Lower lobe of right lung (tissue), 2 donors: ENCODE data around the gene TREML4. TPM values are rescaled to one million over a fixed set of nuclear protein-coding genes. Genes with fewer than 3 reads are reported as not detected.

Experiments used
- ATAC-seq, 2 donors: fragments of 200-7000 bp; cut with Tn5 transposase; one replicate each; pipeline ENCODE4 v1.9.1; 2020 to 2022; ENCODE audit warnings: mild to moderate bottlenecking in 2 of 2, moderate library complexity in 2 of 2
- DNase-seq: peaks from one replicate; pipeline ENCODE4 v3.0.0-alpha.2; 2020
- H3K27ac ChIP-seq: fragments of 200-600 bp; one replicate; pipeline ENCODE4 v1.8.0; 2022
- H3K27me3 ChIP-seq: fragments of 200-600 bp; one replicate; pipeline ENCODE4 v1.8.0; 2022; ENCODE audit warnings: low read depth
- H3K36me3 ChIP-seq: fragments of 200-600 bp; one replicate; pipeline ENCODE4 v1.8.0; 2022; ENCODE audit warnings: mild to moderate bottlenecking
- H3K4me1 ChIP-seq: fragments of 200-600 bp; one replicate; pipeline ENCODE4 v1.8.0; 2022
- H3K4me3 ChIP-seq: fragments of 200-600 bp; one replicate; pipeline ENCODE4 v1.8.0; 2022; ENCODE audit warnings: mild to moderate bottlenecking
- H3K9me3 ChIP-seq: fragments of 200-600 bp; one replicate; pipeline ENCODE4 v1.8.0; 2022
- intact Hi-C: fragments of 100-400 bp; cut with DNase I; formaldehyde crosslinking; loops from one replicate; pipeline ENCODE4 v1.11.0; 2022
- total RNA-seq: library from RNA; stranded (reverse); fragmentation: NEBNext Ultra II Directional; extraction: Animal tissue kit (Norgen Biotek cat#: 25700); gene quantifications from one replicate; pipeline ENCODE4 v1.2.1, GENCODE V29; 2021
- TF ChIP-seq, protein P1 (sequence below): fragments of 200-600 bp; IDR thresholded peaks from one replicate; pipeline ENCODE4 v1.8.0; 2022; ENCODE audit warnings: antibody characterized with exemption, mild to moderate bottlenecking
- donor health status: DM: no; HTN: yes; CAD: no; lungs with severe emphysema.

Gene TREML4
- total RNA-seq, 1 donor from 2014 or later: not detected

DNA sequence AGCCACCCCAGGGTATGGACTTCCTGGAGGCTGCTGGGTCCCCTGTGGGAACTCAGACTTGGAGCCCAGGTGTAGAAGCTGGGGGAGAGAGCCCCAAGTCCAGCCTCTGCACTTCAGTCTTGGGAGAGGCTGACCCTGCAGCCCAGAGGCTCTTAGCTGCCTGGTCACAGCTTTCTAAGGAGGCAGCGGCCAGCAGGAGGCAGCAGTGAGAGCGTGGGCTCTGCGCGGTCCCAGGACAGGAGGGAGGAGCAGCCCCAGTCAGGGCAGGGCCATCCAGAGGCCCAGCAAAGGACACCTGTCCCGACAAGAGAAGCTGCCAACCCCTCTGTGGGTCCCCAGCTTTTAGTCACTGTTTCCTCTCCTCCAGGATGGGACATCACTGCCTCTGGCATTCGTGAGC lies 36.6 kb upstream of the TREML4 start:
- TF ChIP-seq, protein P1, sequence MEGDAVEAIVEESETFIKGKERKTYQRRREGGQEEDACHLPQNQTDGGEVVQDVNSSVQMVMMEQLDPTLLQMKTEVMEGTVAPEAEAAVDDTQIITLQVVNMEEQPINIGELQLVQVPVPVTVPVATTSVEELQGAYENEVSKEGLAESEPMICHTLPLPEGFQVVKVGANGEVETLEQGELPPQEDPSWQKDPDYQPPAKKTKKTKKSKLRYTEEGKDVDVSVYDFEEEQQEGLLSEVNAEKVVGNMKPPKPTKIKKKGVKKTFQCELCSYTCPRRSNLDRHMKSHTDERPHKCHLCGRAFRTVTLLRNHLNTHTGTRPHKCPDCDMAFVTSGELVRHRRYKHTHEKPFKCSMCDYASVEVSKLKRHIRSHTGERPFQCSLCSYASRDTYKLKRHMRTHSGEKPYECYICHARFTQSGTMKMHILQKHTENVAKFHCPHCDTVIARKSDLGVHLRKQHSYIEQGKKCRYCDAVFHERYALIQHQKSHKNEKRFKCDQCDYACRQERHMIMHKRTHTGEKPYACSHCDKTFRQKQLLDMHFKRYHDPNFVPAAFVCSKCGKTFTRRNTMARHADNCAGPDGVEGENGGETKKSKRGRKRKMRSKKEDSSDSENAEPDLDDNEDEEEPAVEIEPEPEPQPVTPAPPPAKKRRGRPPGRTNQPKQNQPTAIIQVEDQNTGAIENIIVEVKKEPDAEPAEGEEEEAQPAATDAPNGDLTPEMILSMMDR: peak; percentile 64
- H3K36me3 ChIP-seq: no peaks in the 10 kb centered on the region
- no peak overlapping the region for H3K27ac ChIP-seq
- no peak overlapping the region for H3K4me3 ChIP-seq
- intact Hi-C loops: no loop called here
- no peaks in the 10 kb centered on the region for H3K4me1 ChIP-seq
- H3K27me3 ChIP-seq: peaks cover 8% of the 10 kb centered on the region
- ATAC-seq (peak; percentile 73 to 89), DNase-seq (peak; percentile 78)
- peaks cover 5% of the 10 kb centered on the region for H3K9me3 ChIP-seq

DNA sequence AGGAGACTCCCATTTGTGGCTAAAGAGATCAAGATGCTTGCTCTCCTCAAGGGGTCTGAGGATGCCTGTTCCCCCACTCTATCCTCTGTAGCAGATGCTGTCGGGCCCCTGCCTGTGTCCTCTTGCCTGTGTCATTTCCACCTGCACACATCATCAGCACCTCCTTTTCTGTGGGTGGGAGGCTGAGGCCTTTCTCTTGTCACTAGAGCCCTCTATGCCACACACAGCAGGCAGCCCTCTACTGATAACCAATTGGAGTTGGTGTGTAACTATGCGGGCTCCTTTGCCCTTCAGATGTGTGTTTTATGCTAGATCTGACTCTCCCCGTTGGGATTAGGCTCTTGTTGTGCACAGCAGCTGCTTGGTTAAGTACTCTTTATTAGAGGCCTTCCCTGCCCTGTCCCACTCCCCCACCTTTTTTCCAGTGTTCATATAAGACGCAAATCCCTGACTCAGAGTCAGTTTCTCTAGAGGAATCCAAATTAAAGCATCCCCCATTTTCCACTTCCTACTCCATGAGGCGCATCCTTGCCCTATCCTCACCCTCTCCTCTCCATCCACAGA lies 34.9 kb upstream of the TREML4 start:
- TF ChIP-seq, protein P1: no peak
- Histone ChIP-seq H3K4me1 (no peaks in the 10 kb centered on the region), H3K27ac (no peak overlapping the region), H3K27me3 (peaks cover 2% of the 10 kb centered on the region), H3K4me3 (no peak overlapping the region), H3K36me3 (no peaks in the 10 kb centered on the region), H3K9me3 (peaks cover 5% of the 10 kb centered on the region)
- DNase-seq (no peak), ATAC-seq (no peak)
- intact Hi-C loops: no loop called here

DNA sequence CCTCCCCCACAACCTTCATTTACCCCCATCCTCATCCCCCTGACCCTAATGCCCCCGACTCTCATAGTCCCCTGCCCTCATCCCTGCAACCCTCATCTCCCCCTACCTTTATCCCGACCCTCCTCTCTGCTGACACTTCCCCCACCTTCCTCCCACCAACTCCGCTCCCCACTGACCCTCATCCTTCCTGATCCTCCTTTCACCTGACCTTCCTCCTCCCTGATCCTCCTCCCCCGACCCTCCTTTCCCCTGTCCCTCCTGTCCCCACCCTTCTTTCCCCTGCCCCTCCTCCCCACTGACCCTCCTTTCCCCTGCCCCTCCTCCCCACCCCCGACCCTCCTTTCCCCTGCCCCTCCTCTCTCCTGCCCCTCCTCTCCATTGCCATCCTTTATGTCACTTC lies 34.3 kb upstream of the TREML4 start:
- Histone ChIP-seq H3K27ac (no peak overlapping the region), H3K27me3 (peaks cover 2% of the 10 kb centered on the region), H3K9me3 (peaks cover 5% of the 10 kb centered on the region), H3K4me1 (no peaks in the 10 kb centered on the region), H3K4me3 (no peak overlapping the region), H3K36me3 (no peaks in the 10 kb centered on the region)
- ATAC-seq (no peak), DNase-seq (no peak)
- TF ChIP-seq, protein P1: no peak
- intact Hi-C loops: no loop called here

DNA sequence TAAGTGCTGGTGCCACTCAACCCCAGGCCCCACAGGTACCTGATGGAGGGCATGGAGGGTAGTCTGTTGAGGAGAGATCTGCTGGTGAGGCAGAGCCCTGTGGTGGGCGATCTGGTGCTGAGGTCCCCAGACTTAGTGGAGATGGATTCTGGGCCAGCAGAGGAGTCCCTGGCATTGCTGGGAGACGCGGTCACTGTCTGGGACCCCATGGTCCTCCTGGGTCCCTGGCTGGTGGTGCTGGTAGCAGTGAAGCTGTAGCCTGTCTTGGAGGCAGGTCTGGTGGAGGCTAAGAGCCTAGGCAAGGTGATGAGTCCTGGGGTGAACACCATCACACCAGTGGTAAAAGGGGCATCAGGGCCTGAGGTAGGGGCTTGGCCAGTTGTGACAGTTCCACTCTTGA lies 33.8 kb upstream of the TREML4 start:
- intact Hi-C loops: no loop called here
- no peaks in the 10 kb centered on the region for H3K36me3 ChIP-seq
- DNase-seq (no peak), ATAC-seq (no peak)
- H3K27ac ChIP-seq: no peak overlapping the region
- peaks cover 5% of the 10 kb centered on the region for H3K9me3 ChIP-seq
- H3K27me3 ChIP-seq: peaks cover 2% of the 10 kb centered on the region
- H3K4me3 ChIP-seq: no peak overlapping the region
- TF ChIP-seq, protein P1: no peak
- H3K4me1 ChIP-seq: no peaks in the 10 kb centered on the region

DNA sequence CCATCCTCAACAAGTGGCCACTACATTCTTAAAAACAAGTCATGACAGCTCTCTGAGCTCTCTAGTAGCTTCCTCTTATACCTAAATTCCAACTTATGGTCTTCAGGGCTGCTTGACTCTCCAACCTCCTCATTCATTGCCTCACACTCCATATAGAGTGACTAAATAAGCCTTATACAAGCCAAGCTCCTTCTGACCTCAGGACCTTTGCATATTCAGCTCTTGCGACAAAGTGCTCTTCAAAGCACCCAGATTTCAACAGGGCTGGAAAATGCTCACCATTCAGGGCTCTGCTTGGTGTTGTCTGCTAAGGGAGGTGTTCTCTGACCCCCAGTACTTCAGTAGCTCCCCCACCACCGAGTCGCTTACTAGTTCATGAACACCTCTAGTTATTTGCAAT lies 30.9 kb upstream of the TREML4 start:
- ATAC-seq: no peak
- H3K4me1 ChIP-seq: peaks cover 15% of the 10 kb centered on the region
- no peak overlapping the region for H3K4me3 ChIP-seq
- no peak overlapping the region for H3K27ac ChIP-seq
- H3K36me3 ChIP-seq: no peaks in the 10 kb centered on the region
- TF ChIP-seq, protein P1: no peak
- H3K9me3 ChIP-seq: no peaks in the 10 kb centered on the region
- intact Hi-C loops: no loop called here
- DNase-seq: no peak
- no peaks in the 10 kb centered on the region for H3K27me3 ChIP-seq
